ENCODE measurements around the gene ACTR8.

ACTR8 gene

GRCh38 chr3:53863145-53863544, 18.8 kb downstream of the ACTR8 start:
- DNase-seq (ENCODE audit: low read depth in 3 of 3), result no peak

- DNase-seq (ENCODE audit: low read depth in 3 of 3), result no peak
These were observed 19.7 kb downstream of the ACTR8 start for GRCh38 chr3:53862241-53862640.

DNA sequence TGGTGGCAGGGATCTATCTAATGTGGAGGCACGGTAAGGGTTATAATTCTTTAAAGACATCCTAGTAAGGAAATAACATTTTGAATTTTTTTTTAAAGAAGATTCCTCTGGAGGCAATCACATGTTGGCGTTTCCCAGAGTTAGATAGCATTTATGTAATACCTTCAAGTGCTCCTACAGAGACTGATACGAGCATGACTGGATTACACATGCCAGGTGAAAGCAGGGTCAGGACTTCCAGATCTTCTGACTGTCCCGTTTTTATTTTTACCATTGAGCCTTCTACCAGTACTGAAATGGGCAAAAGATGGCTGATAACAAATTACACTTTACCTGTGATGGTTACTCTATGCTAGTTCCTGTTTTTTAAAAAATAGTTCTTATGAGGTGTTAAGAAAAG, 21.8 kb downstream of the ACTR8 start:
- DNase-seq (ENCODE audit: low read depth in 3 of 3), result no peak

DNA sequence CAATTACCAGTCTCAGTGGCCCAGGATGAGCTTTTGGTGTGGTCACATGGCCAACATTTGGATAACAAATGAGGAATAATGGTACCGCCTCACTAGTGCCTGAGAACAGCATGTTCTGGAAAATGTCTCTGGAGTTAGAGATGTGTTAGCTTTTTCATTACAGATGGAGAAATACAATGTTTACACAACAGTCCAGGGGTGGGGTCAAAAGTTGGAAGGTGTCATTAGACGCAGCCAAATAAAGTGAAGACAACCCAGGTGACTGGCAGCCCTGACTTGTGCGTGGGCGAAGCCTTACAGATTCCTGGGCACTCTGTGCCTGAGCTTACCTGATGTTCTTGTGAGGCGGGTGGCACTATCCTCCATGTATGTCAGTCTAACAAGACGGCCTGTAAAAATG, 22.8 kb downstream of the ACTR8 start:
- no peak for DNase-seq (ENCODE audit: low read depth in 3 of 3)

- DNase-seq (ENCODE audit: low read depth in 3 of 3), result no peak
These were observed 23.7 kb downstream of the ACTR8 start for GRCh38 chr3:53858096-53858741.

GRCh38 chr3:53856964-53857363, 25.0 kb downstream of the ACTR8 start:
- no peak for DNase-seq (ENCODE audit: low read depth in 3 of 3)

- no peak for DNase-seq (ENCODE audit: low read depth in 3 of 3)
These were observed 31.1 kb downstream of the ACTR8 start for GRCh38 chr3:53850895-53851294.

GRCh38 chr3:53849916-53850315, 32.0 kb downstream of the ACTR8 start:
- no peak for DNase-seq (ENCODE audit: low read depth in 3 of 3)

- no peak for DNase-seq (ENCODE audit: low read depth in 3 of 3)
These were observed 35.1 kb downstream of the ACTR8 start for GRCh38 chr3:53846851-53847155.

DNA sequence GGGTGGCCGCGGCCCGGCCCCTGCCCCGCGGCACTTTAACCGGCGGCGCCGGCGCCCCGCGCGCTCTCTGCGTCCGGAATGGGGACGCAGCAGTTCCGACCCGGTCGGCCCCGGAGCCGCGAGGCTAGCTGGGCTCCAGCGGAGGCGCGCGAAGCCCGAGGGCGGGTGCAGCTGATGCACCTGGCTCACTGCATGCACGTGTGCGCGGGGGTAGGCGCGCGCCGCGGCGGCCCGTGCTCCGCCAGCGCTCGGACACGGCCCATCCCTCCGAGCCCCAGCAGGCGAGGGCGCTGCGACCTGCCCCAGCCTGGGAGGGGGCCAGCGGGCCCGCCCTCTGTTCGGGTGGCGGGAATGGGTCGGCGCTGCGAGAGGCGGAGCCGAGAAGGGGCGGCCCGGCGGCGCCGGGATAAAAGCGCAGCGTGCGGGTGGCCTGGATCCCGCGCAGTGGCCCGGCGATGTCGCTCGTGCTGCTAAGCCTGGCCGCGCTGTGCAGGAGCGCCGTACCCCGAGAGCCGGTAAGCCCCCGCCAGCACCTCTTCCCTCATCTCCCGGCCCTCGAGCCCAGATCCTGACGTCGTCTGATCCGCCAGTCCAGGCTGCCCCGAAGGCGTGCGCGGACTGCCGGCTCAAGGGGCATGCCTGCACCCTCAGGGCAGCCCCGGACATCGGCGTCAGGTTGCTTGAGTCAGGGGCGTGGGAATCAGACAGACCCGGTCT, 35.7 kb downstream of the ACTR8 start, which contains the start of the genes CHDH and IL17RB:
TSS of gene CHDH (minus strand) at position 286 of the 717 bp plus-strand sequence. CDS start 22,411 bp downstream, outside the sequence.
TSS of gene IL17RB (plus strand) at position 435 of the 717 bp plus-strand sequence. CDS start at position 456, 21 bp downstream.
- DNase-seq (ENCODE audit: low read depth in 3 of 3), result no peak

DNA sequence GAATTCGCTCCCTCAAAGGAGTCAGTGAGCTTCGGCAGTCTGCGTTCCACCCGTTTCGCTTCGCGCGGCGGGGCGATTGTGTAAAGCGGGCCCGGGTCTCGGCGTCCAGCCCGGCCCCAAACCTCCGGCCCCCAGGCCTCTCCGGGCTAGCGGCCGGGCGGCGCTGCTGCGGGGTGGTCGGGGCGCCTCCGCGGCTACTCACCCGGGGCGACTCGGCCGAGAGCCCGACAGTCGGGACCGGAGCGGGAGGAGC, 36.1 kb downstream of the ACTR8 start:
- no peak for DNase-seq (ENCODE audit: low read depth in 3 of 3)

GRCh38 chr3:53845103-53845880, 36.7 kb downstream of the ACTR8 start:
- no peak for DNase-seq (ENCODE audit: low read depth in 3 of 3)

DNA sequence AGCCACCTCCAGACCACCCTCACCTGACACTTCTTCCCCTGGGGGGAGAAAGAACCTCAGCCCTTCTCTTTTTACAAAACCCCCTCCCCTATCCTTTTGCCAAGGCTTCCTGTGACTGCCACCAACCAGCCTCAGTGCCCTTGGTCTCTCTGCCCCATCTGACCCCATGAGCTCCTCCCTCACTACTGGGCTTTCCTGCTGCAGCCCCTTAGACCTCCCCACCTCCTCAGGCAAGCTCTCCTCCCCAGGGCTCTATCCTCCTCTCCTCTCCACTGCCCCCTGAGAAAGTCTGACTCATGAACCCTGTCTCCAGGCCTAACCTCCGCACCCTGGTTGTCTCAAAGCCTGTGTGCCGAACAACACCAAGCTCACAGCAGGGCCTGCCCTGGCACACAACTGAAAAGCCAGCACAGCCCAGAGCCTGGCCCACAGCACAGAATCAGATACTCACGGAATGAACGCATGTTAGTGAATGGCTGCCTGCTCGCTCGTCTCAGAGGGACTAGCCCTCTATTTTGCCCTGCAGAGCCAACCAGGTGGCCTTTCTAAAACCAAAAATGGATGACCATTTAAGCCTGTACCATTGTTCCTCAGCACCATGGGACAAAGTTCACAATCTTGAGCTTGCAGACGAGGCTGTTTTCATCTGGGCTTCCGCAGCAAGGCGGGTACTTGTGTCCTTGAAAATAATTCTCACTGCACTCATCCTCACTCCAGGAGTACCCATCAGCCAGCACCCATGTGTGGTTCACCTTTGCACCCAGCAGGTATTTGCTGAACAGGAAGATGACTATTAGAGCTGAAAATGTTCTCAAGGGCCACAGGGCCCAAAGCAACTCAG, 37.5 kb downstream of the ACTR8 start:
- no peak for DNase-seq (ENCODE audit: low read depth in 3 of 3)

GRCh38 chr3:53843195-53844177, 38.5 kb downstream of the ACTR8 start:
- DNase-seq (ENCODE audit: low read depth in 3 of 3), result no peak

DNA sequence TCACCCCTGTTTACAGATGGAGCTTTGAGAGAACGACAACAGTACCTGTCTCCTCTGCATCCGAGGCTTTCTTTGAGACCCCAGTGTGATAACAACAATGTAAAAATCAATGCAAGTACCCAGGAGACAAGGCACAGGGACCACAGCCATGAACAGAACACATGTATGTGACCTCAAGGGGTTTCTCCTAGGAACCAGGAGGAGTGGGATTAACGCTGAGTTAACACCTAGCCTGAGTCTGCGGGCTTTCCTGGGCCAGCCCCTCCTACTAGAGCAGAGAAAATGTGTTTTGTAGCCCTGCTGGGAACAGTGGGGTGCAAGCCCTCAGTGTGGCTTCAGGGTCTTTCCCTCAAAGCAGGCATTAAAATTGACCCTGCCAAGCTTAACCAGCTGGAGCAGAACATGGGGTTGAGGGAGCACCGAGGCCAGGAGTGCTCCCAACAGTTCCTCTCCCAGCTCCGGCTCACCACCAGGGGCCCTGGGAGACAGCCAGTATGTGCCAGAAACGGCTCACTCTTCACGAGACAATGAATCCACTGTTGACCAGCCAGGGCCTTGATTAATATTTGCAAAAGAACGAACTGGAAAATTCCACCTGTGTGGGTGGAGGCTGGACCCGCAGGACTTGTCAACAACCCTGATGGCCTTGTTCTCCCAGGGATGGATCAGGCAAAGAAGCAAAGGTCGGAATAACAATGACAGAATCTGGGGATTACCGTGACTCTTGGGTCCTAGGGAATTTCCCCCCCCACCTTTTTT, 39.3 kb downstream of the ACTR8 start:
- no peak for DNase-seq (ENCODE audit: low read depth in 3 of 3)

- DNase-seq (ENCODE audit: low read depth in 3 of 3), result no peak
These were observed 40.7 kb downstream of the ACTR8 start for GRCh38 chr3:53841296-53841695.

DNA sequence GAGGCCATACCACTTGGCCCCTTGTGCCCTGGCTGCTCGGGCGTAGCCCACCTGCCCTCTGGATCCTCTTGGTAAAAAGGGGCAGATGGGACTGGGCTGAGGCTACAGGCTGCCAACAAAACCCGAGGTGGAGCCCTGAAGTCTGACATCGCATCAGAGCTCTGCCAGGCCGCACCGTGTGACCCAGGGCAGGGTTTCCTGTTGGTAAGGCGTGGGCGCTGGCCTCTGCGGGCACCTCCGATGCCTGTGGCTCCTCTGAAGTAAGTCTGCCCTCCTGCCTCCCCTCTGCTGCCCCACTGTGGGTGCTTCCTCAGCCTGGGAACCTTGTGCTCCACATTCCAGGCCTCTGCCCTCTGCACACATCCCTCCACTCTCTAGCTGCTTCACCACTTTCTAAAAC, 44.6 kb downstream of the ACTR8 start:
- DNase-seq (ENCODE audit: low read depth in 3 of 3), result no peak

GRCh38 chr3:53836084-53836872, 45.7 kb downstream of the ACTR8 start:
- DNase-seq (ENCODE audit: low read depth in 3 of 3), result no peak

DNA sequence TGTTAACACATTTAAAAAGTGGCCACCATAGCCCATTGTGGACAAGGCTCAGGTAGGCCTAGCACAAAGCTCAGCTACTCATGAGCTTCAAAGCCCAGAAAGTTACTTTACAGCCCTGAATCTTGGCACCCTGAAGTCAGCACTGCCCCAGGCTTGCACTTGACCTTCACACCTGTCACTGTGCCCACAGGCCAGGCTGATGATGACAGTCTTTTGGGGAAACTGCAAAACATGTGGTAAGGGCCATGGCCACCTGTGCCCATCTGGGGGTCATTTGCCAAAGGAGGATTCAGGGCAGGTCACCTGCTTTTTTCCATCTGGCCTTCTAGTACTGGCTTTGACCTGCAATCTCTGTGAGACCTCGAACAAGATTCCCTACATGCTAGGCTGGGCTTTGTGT, 46.7 kb downstream of the ACTR8 start:
- no peak for DNase-seq (ENCODE audit: low read depth in 3 of 3)
